Neural cell (in vitro differentiated cells): ENCODE data around the gene CFAP44.

ENCODE experiments used
- CTCF ChIP-seq: fragments of 450-650 bp; IDR thresholded peaks from 2 replicates; pipeline ENCODE4 v1.5.1; 2014; ENCODE audit warnings: antibody characterized with exemption, mild to moderate bottlenecking, moderate library complexity; ENCODE audit not compliant: poor library complexity, severe bottlenecking
- RAD21 ChIP-seq: fragments of 450-650 bp; conservative IDR thresholded peaks from 2 replicates; pipeline ENCODE4 v1.6.1; 2014; ENCODE audit warnings: antibody characterized with exemption, mild to moderate bottlenecking, moderate library complexity
- TAF1 ChIP-seq: IDR thresholded peaks from 2 replicates; pipeline ENCODE4 v1.6.1; 2012; ENCODE audit warnings: low read depth

- TF ChIP-seq CTCF (no peak), TAF1 (no peak), RAD21 (no peak)
Measured at GRCh38 chr3:113450911-113451310, 9.6 kb upstream of the CFAP44 start.
